ENCODE data around the gene BACE2. TPM values are rescaled to one million over a fixed set of nuclear protein-coding genes. Genes with fewer than 3 reads are reported as not detected.

The BACE2 gene
- total and polyA plus RNA-seq, 2 of the 4 experiments (the other 2 are of a cell fraction), result 17.0 to 35.5 TPM

GRCh38 chr21:41283211-41283818, 115.4 kb downstream of the BACE2 start:
- H3K14ac ChIP-seq (replicated peaks; ENCODE audit: low read depth, low read length), result no peak overlapping the region
- H3K36me3 ChIP-seq (ENCODE audit: control insufficient read depth, insufficient read depth, low read length), result no peaks in the 10 kb centered on the region
- H2BK120ac ChIP-seq (ENCODE audit: low read depth, low read length), result no peak overlapping the region
- no peak overlapping the region for H3K4me2 ChIP-seq (ENCODE audit: low read depth, low read length)
- 100% methylated on average over 1 of the region's 8 CpGs; no CpG with 5 or more reads in 1 of the 2 experiments for WGBS, 2 experiments (ENCODE audit: extremely low coverage in 2 of 2, insufficient read length in 1 of 2)
- H3K4me3 ChIP-seq (ENCODE audit: insufficient read depth, low read depth, low read length), result no peak overlapping the region
- no peaks in the 10 kb centered on the region for H3K79me1 ChIP-seq (ENCODE audit: low read depth in 1 of 2, low read length in 2 of 2)
- H3K27me3 ChIP-seq (ENCODE audit: control insufficient read depth, insufficient read depth, low read length), result no peaks in the 10 kb centered on the region; the same call in 1 of the 2 replicates
- H3K4me1 ChIP-seq (ENCODE audit: control insufficient read depth, insufficient read depth, low read length), result peaks cover 2% of the 10 kb centered on the region; the same call in 1 of the 2 replicates
- ATAC-seq (ENCODE audit: low read depth), result peak; percentile 97
- no peak overlapping the region for H3K4ac ChIP-seq (ENCODE audit: low read depth, low read length)
- no peak overlapping the region for H2BK5ac ChIP-seq (ENCODE audit: low read depth, low read length, poor library complexity, severe bottlenecking)
- no peak overlapping the region for H2BK15ac ChIP-seq (ENCODE audit: low read depth, low read length)
- no peak overlapping the region for H2AFZ ChIP-seq (replicated peaks; ENCODE audit: low read length, poor library complexity)
- no peak overlapping the region for H4K5ac ChIP-seq (ENCODE audit: low read depth, low read length)
- H3K27ac ChIP-seq (ENCODE audit: insufficient read depth, low read length), result no peak overlapping the region
- H4K8ac ChIP-seq (ENCODE audit: low read depth in 2 of 2, low read length in 2 of 2), result no peak overlapping the region
- H3K18ac ChIP-seq (ENCODE audit: low read depth, low read length), result no peak overlapping the region
- no peaks in the 10 kb centered on the region for H3K9me1 ChIP-seq (ENCODE audit: insufficient read depth, low read length)
- H3K9me3 ChIP-seq (ENCODE audit: control insufficient read depth, insufficient read depth, low read length), result no peaks in the 10 kb centered on the region
- no peak overlapping the region for H4K91ac ChIP-seq (ENCODE audit: insufficient read depth, low read depth, low read length)
- no TSS peak for BruUV-seq (replicated peaks)
- peak; percentile 87 for DNase-seq
- H3K56ac ChIP-seq (ENCODE audit: extremely low read depth, insufficient read depth, low read length), result no peak overlapping the region
- POLR2A ChIA-PET (ENCODE audit: unreplicated experiment), result no interaction called here
- no peak overlapping the region for H3K23ac ChIP-seq (ENCODE audit: low read depth, low read length)
- intact Hi-C loops (cut with micrococcal nuclease), result loop anchor here (1.0 to 2.0 kb wide), 4 partner anchors 177 to 533 kb away; no protein-coding TSS in a partner anchor
- H2AK5ac ChIP-seq (ENCODE audit: low read depth, low read length), result no peak overlapping the region
- H2BK20ac ChIP-seq (ENCODE audit: low read depth, low read length), result no peak overlapping the region
- dilution Hi-C loops (cut with HindIII; ENCODE audit: low sequenced_read_pairs, unreplicated experiment), result no loop called here
- TF ChIP-seq MAFK (IDR thresholded peaks at IDR 0.05; ENCODE audit: low read depth, low read length) (no peak), RFX5 (IDR thresholded peaks at IDR 0.05; ENCODE audit: low read depth, low read length) (no peak), CEBPB (IDR thresholded peaks at IDR 0.05; ENCODE audit: low read depth, low read length) (peak; percentile 89), RAD21 (IDR thresholded peaks at IDR 0.05; ENCODE audit: low read length) (peak; percentile 94), MXI1 (IDR thresholded peaks at IDR 0.05; ENCODE audit: borderline replicate concordance, low read depth, low read length) (no peak), SMC3 (IDR thresholded peaks at IDR 0.05; ENCODE audit: low read depth, low read length) (peak; percentile 82), POLR2A (IDR thresholded peaks at IDR 0.05; ENCODE audit: low read depth, low read length) (0 out of 2 replicates have a peak, but pooled peaks have one; percentile 33), MAZ (IDR thresholded peaks at IDR 0.05; ENCODE audit: borderline replicate concordance, low read depth, low read length) (no peak), NFE2L2 (IDR thresholded peaks at IDR 0.05; ENCODE audit: low read depth, low read length) (peak; percentile 48)
- TF ChIP-seq, protein P1, sequence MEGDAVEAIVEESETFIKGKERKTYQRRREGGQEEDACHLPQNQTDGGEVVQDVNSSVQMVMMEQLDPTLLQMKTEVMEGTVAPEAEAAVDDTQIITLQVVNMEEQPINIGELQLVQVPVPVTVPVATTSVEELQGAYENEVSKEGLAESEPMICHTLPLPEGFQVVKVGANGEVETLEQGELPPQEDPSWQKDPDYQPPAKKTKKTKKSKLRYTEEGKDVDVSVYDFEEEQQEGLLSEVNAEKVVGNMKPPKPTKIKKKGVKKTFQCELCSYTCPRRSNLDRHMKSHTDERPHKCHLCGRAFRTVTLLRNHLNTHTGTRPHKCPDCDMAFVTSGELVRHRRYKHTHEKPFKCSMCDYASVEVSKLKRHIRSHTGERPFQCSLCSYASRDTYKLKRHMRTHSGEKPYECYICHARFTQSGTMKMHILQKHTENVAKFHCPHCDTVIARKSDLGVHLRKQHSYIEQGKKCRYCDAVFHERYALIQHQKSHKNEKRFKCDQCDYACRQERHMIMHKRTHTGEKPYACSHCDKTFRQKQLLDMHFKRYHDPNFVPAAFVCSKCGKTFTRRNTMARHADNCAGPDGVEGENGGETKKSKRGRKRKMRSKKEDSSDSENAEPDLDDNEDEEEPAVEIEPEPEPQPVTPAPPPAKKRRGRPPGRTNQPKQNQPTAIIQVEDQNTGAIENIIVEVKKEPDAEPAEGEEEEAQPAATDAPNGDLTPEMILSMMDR (conservative IDR thresholded peaks at IDR 0.05; ENCODE audit: low read depth, low read length), result peak; percentile 93
- H3K9ac ChIP-seq (ENCODE audit: low read depth, low read length), result no peak overlapping the region
- in situ Hi-C loops (cut with MboI; ENCODE audit: low sequenced_read_pairs), result loop anchor here (25.0 kb wide), 1 partner anchor 504 kb away; no protein-coding TSS in a partner anchor
- no peak overlapping the region for H2AK9ac ChIP-seq (replicated peaks; ENCODE audit: low read depth, low read length, poor library complexity)
- H4K20me1 ChIP-seq (ENCODE audit: insufficient read depth, low read length), result no peaks in the 10 kb centered on the region
- CTCF ChIA-PET, result interaction anchor here (0.8 to 2.0 kb wide), 24 partner anchors 10 to 495 kb away, joined by 3 to 15 read pairs (median 4); partner anchors contain the start of gene MX2

Data from IMR-90 (cell line).